CD4-positive, alpha-beta T cell (primary cell): ENCODE results near the gene OR6M1. TPM values are rescaled to one million over a fixed set of nuclear protein-coding genes. Genes with fewer than 3 reads are reported as not detected.

Source experiments
- ATAC-seq: fragments of 200-7000 bp; cut with Tn5 transposase; one replicate; pipeline ENCODE4 v1.10.0; 2022; ENCODE audit warnings: mild to moderate bottlenecking; ENCODE audit not compliant: poor library complexity
- CTCF ChIA-PET: fragments of 350-600 bp; sonication (Branson Sonifier 250); formaldehyde crosslinking; loops from one replicate; lab custom pipeline; 2021; ENCODE audit warnings: antibody characterized with exemption, inconsistent platforms; lab: Charles Lee
- POLR2A ChIA-PET: fragments of 350-600 bp; sonication (Branson Sonifier 250); formaldehyde crosslinking; loops from one replicate; lab custom pipeline; 2021; ENCODE audit warnings: antibody characterized with exemption, inconsistent platforms; lab: Charles Lee
- DNase-seq, 14 experiments: peaks; one replicate each; pipeline ENCODE4 v3.0.0-alpha.2; 2013 to 2020; ENCODE audit warnings: mixed read lengths in 2 of 14
- H3K27ac ChIP-seq, 2 donors: one replicate each; pipeline versions ENCODE4 v1.5.1 to v1.7.0; 2013; ENCODE audit warnings: low read length in 2 of 2, low read depth in 1 of 2, mild to moderate bottlenecking in 1 of 2
- H3K27me3 ChIP-seq, 2 experiments: 1 replicate in 1 of 2; 2 replicates in 1 of 2; pipeline versions ENCODE4 v1.6.1 to v1.7.0; 2013; ENCODE audit warnings: low read length in 2 of 2, control low read depth in 1 of 2, mild to moderate bottlenecking in 1 of 2, moderate library complexity in 1 of 2; ENCODE audit not compliant: insufficient read depth in 2 of 2, control insufficient read depth in 1 of 2
- H3K36me3 ChIP-seq: one replicate; pipeline ENCODE4 v1.6.1; 2013; ENCODE audit warnings: low read length, control low read depth; ENCODE audit not compliant: insufficient read depth
- H3K4me1 ChIP-seq: one replicate; pipeline ENCODE4 v1.6.1; 2013; ENCODE audit warnings: low read length, control low read depth; ENCODE audit not compliant: insufficient read depth
- H3K4me3 ChIP-seq: one replicate; pipeline ENCODE4 v1.5.1; 2013; ENCODE audit warnings: mild to moderate bottlenecking, low read length, moderate library complexity
- H3K9me3 ChIP-seq, 2 experiments: 1 replicate in 1 of 2; 2 replicates in 1 of 2; pipeline versions ENCODE4 v1.6.1 to v1.7.0; 2013; ENCODE audit warnings: low read length in 2 of 2, mild to moderate bottlenecking in 2 of 2, control low read depth in 1 of 2, moderate library complexity in 1 of 2; ENCODE audit not compliant: control insufficient read depth in 1 of 2, insufficient read depth in 1 of 2
- H3K27ac Mint-ChIP-seq: one replicate; pipeline ENCODE4 v1.8.0; 2020; ENCODE audit warnings: mixed read lengths
- H3K27me3 Mint-ChIP-seq: one replicate; pipeline ENCODE4 v1.8.0; 2021; ENCODE audit warnings: mixed read lengths
- H3K36me3 Mint-ChIP-seq: one replicate; pipeline ENCODE4 v1.8.0; 2021; ENCODE audit warnings: low read depth, mixed read lengths
- H3K4me1 Mint-ChIP-seq: one replicate; pipeline ENCODE4 v1.8.0; 2021; ENCODE audit warnings: low read depth, mixed read lengths
- H3K4me3 Mint-ChIP-seq: one replicate; pipeline ENCODE4 v1.8.0; 2020; ENCODE audit warnings: mild to moderate bottlenecking, mixed read lengths
- H3K9me3 Mint-ChIP-seq: one replicate; pipeline ENCODE4 v1.8.0; 2020; ENCODE audit warnings: mixed read lengths
- intact Hi-C, 2 experiments: fragments of 100-400 bp; cut with DNase I in 1 of 2; cut with micrococcal nuclease in 1 of 2; formaldehyde crosslinking; loops; one replicate each; pipeline versions ENCODE4 v1.15.1 to v1.9.0; 2023 to 2025; cut with DNase I, micrococcal nuclease
- total RNA-seq, 174 experiments: library from RNA in 2 of 174; stranded (reverse) in 2 of 174; gene quantifications; one replicate each; pipeline ENCODE4 v1.2.3 and lab custom pipeline; 2021 to 2026
- TF ChIP-seq, protein P1 (sequence below): fragments of 200-600 bp; IDR thresholded peaks from one replicate; pipeline ENCODE4 v1.8.0; 2022; ENCODE audit warnings: antibody characterized with exemption, mild to moderate bottlenecking

Gene OR6M1
- total RNA-seq, 2 experiments from 2014 or later: not detected

DNA sequence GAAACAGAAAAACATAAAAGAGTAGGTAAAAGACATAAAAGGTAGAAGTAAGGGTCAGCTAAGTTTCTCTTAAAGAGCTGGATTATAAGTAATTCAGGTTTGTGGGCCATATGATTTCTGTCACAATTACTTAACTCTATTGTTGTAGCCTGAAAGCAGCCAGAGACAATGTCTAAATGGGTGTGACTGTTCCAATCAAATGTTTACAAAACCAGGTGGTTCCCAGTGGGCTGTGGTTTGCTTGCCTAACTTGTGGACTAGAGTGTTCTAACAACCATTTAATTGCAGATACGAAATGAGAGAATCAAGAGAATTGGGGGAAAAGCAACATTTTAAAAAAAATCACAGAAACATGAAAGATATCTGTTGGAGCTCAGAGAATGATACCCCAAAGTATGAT, 22.6 kb downstream of the OR6M1 start:
- H3K4me1 ChIP-seq: no peaks in the 10 kb centered on the region
- no peaks in the 10 kb centered on the region for H3K4me1 Mint-ChIP-seq
- H3K4me3 Mint-ChIP-seq: no peak overlapping the region
- intact Hi-C loops: no loop called here
- peaks cover 4% of the 10 kb centered on the region for H3K9me3 Mint-ChIP-seq
- TF ChIP-seq, protein P1, sequence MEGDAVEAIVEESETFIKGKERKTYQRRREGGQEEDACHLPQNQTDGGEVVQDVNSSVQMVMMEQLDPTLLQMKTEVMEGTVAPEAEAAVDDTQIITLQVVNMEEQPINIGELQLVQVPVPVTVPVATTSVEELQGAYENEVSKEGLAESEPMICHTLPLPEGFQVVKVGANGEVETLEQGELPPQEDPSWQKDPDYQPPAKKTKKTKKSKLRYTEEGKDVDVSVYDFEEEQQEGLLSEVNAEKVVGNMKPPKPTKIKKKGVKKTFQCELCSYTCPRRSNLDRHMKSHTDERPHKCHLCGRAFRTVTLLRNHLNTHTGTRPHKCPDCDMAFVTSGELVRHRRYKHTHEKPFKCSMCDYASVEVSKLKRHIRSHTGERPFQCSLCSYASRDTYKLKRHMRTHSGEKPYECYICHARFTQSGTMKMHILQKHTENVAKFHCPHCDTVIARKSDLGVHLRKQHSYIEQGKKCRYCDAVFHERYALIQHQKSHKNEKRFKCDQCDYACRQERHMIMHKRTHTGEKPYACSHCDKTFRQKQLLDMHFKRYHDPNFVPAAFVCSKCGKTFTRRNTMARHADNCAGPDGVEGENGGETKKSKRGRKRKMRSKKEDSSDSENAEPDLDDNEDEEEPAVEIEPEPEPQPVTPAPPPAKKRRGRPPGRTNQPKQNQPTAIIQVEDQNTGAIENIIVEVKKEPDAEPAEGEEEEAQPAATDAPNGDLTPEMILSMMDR: no peak
- ChIA-PET CTCF (no interaction called here), POLR2A (no interaction called here)
- no peaks in the 10 kb centered on the region for H3K9me3 ChIP-seq
- H3K27me3 Mint-ChIP-seq: peaks cover 25% of the 10 kb centered on the region
- H3K36me3 ChIP-seq: no peaks in the 10 kb centered on the region
- H3K27ac ChIP-seq: no peak overlapping the region
- no peaks in the 10 kb centered on the region for H3K36me3 Mint-ChIP-seq
- ATAC-seq (no peak), DNase-seq (no peak)
- peaks cover 0 to 3% of the 10 kb centered on the region in 2 experiments for H3K27me3 ChIP-seq
- no peak overlapping the region for H3K27ac Mint-ChIP-seq
- no peak overlapping the region for H3K4me3 ChIP-seq

DNA sequence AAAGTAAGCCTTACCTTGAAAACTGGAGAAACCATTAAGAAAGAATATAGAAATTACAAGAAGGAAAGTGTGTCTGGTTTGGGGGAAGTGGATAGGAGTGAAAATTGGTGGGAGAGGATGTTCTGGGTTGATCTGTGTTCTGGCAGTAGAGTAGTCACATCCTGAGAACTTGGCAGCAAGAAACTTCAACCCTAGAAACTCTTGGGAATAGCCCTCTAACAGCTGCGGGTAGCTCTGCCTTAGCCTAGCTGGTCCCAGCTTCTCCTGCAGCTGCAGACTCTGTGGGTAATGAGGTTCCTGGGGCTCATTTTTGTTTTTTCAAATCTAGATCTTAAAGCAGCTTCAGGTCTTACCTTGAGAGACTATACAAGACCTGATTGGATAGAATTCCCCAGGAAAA, 27.6 kb downstream of the OR6M1 start:
- Mint-ChIP-seq H3K4me3 (no peak overlapping the region), H3K27me3 (peaks cover 21% of the 10 kb centered on the region), H3K9me3 (no peaks in the 10 kb centered on the region), H3K27ac (no peak overlapping the region), H3K4me1 (no peaks in the 10 kb centered on the region), H3K36me3 (no peaks in the 10 kb centered on the region)
- Histone ChIP-seq H3K27ac (no peak overlapping the region), H3K9me3 (no peaks in the 10 kb centered on the region), H3K36me3 (no peaks in the 10 kb centered on the region), H3K4me3 (no peak overlapping the region), H3K4me1 (no peaks in the 10 kb centered on the region), H3K27me3 (peaks cover 0 to 3% of the 10 kb centered on the region in 2 experiments)
- ChIA-PET POLR2A (no interaction called here), CTCF (no interaction called here)
- ATAC-seq: no peak
- intact Hi-C loops: no loop called here
- DNase-seq: no peak
- TF ChIP-seq, protein P1: no peak

DNA sequence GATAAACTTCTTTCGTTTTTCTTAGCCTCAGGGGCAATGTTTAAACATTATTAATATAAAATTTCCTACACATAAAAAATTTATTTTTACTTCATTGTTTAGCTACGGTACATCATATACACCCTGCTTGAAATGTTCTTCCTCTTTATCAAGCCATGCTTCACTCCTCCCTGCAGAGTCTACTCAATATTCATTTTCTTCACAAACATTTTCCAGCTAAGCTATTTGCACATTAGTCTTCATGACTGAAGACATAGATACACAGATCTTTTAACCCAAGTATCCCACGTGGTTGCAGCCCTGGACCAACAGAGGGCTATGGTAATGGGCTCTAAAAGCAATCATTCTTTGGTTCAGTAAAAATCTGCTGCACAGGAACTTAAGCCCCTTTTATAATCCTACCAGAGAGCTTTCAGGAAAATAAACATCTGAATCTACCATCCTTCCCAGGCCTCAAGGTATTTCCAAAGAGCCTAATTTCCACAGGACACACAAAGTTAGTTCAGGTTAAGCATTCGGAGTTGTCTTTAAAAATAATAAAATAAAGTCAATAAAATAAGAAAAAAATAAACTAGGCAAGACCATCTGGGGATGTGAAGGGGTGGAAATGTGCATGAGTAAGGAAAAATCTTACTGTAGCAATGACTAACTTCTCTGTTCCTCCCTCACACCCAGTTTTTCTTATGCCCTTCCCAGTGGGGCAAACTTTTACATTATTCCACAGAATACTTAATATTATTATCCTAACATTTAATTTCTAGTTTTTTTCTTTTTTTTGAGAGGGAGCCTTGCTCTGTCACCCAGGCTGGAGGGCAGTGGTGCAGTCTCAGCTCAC, 30.2 kb downstream of the OR6M1 start:
- peaks cover 0 to 3% of the 10 kb centered on the region in 2 experiments for H3K27me3 ChIP-seq
- DNase-seq (no peak), ATAC-seq (no peak)
- H3K4me3 Mint-ChIP-seq: no peak overlapping the region
- CTCF ChIA-PET: no interaction called here
- no peaks in the 10 kb centered on the region for H3K4me1 ChIP-seq
- H3K27ac Mint-ChIP-seq: no peak overlapping the region
- TF ChIP-seq, protein P1: no peak
- POLR2A ChIA-PET: no interaction called here
- peaks cover 16% of the 10 kb centered on the region for H3K27me3 Mint-ChIP-seq
- no peaks in the 10 kb centered on the region for H3K4me1 Mint-ChIP-seq
- no peak overlapping the region for H3K4me3 ChIP-seq
- no peak overlapping the region for H3K27ac ChIP-seq
- no peaks in the 10 kb centered on the region for H3K9me3 Mint-ChIP-seq
- intact Hi-C loops: no loop called here
- H3K36me3 ChIP-seq: no peaks in the 10 kb centered on the region
- no peaks in the 10 kb centered on the region for H3K9me3 ChIP-seq
- H3K36me3 Mint-ChIP-seq: no peaks in the 10 kb centered on the region
